ENCODE measurements around the gene SAP30BP. TPM values are rescaled to one million over a fixed set of nuclear protein-coding genes. Genes with fewer than 3 reads are reported as not detected.
A peak's percentile ranks its signal among the peaks of the same experiment; 100 is the strongest.

Gene SAP30BP
- total RNA-seq, 2 experiments from 2014 or later, result 112 to 113 TPM

DNA sequence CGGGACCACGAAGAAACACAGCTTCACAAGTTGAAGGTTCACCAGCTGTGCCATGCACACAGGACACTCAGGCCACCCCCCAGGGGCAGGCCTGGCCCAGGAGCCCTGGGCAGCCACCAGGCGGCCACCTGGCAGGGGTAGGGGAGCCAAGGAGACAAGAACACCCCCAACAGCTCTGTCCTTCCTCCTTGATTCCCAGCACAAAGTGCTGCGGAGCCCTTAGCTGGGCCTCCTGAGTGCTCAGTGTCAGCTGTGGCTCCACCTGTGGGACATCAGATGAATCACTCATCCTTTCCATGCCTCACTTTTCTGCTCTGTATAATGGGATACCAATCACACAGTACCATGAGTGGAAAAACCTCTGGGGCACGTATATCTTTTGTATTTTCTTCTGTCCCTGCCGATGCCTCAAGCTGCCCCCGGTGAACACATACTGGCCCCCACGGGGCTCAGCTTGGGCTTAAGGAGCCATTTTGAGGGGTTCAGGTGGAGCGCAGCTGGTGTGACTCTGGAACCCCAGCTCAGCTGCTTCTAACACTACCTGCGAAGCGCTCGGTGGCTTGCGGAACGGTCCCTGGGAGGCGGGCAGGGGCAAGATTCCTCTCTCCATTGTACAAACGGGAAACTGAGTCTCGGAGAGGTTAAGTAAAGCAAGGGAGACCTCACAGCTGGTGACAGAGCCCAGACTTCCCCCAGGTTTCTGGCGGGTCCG, 85.8 kb downstream of the SAP30BP start:
- Mint-ChIP-seq H3K4me3 (peak overlapping the region; percentile 54), H3K27me3 (no peaks in the 10 kb centered on the region), H3K27ac (no peak overlapping the region), H3K36me3 (no peaks in the 10 kb centered on the region), H3K4me1 (peaks cover 8% of the 10 kb centered on the region), H3K9me3 (no peaks in the 10 kb centered on the region)
- POLR2A ChIA-PET, result interaction anchor here (0.7 to 2.4 kb wide), 31 partner anchors 9 to 492 kb away, joined by 3 to 32 read pairs (median 5); partner anchors contain the start of genes GALK1, GGA3, MRPS7 and RECQL5
- DNase-seq (peak; percentile 41), ATAC-seq (ENCODE audit: low read depth) (no peak)

DNA sequence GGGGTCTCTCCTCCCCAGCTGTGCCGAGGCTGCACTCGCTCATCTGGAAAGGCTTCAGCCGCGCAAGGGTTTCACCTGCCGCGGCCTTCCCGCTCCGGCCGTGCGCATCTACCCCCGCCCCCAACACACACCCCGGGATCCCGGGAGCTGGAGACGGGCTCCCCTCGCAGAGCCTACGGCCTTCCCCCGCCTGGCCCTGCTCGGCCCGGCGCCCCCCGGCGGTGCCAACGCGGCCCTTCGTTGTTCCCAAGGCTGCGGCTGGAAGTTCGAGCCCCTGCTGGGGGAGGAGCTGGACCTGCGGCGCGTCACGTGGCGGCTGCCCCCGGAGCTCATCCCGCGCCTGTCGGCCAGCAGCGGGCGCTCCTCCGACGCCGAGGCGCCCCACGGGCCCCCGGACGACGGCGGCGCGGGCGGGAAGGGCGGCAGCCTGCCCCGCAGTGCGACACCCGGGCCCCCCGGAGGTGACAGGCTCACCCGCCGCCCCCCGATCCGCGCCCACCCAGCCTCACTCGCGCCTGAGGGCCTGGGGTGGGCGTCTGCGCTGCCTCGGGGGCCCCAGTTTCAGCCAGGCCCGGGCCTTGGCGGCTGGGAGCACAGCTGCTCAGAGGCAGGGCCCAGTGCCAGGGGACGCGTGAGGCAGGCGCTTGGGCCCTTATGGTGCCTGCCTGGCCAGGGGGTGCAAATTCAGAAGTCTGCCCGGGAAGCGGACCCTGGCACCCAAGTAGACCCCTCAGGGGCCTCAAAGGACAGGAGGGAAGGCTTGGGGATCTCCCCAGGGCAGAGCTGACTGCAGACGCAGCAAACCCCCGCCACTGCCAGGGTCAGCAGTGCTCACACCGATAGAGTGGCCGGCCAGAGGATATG, 86.6 kb downstream of the SAP30BP start:
- peak overlapping the region; percentile 54 for H3K4me3 Mint-ChIP-seq
- POLR2A ChIA-PET, result interaction anchor here (0.7 to 2.4 kb wide), 33 partner anchors 8 to 492 kb away, joined by 3 to 32 read pairs (median 5); partner anchors contain the start of genes GALK1, GGA3, MRPS7 and RECQL5
- DNase-seq, result peak; percentile 89
- ATAC-seq (ENCODE audit: low read depth), result peak; percentile 81
- H3K27me3 Mint-ChIP-seq, result no peaks in the 10 kb centered on the region
- H3K27ac Mint-ChIP-seq, result no peak overlapping the region
- H3K36me3 Mint-ChIP-seq, result no peaks in the 10 kb centered on the region
- H3K9me3 Mint-ChIP-seq, result no peaks in the 10 kb centered on the region
- H3K4me1 Mint-ChIP-seq, result peaks cover 8% of the 10 kb centered on the region

DNA sequence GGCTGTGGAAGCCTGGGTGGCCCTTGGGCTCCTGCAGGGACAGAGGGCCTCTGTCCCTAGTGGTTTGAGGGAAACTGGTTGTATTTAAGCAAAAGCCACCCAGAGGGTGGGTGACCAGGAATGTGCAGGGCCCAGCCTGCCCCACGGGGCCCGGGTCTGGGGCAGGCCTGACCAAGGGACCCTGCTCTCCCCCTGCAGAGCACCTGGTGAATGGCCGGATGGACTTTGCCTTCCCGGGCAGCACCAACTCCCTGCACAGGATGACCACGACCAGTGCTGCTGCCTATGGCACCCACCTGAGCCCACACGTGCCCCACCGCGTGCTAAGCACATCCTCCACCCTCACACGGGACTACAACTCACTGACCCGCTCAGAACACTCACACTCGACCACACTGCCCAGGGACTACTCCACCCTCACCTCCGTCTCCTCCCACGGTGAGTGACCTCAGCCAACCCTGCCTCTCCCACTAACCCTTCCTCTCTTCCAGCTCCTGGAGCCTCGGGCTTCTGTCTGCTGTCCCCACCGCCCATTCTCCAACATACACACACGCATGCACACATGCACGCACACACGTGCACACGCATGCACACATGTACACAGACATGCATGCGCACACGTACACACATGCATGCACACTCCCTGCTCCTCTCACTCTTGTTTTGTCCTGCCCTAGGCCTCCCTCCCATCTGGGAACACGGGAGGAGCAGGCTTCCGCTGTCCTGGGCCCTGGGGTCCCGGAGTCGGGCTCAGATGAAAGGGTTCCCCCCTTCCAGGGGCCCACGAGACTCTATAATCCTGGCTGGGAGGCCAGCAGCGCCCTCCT, 87.5 kb downstream of the SAP30BP start:
- Mint-ChIP-seq H3K27ac (peak overlapping the region; percentile 68), H3K27me3 (no peaks in the 10 kb centered on the region), H3K4me1 (peaks cover 7% of the 10 kb centered on the region), H3K4me3 (peak overlapping the region; percentile 64), H3K36me3 (peaks cover 2% of the 10 kb centered on the region), H3K9me3 (no peaks in the 10 kb centered on the region)
- ATAC-seq (ENCODE audit: low read depth) (no peak), DNase-seq (no peak)
- POLR2A ChIA-PET, result interaction anchor here (0.6 to 2.4 kb wide), 12 partner anchors 10 to 171 kb away, joined by 4 to 32 read pairs (median 6); partner anchors contain the start of genes GALK1 and UNC13D

DNA sequence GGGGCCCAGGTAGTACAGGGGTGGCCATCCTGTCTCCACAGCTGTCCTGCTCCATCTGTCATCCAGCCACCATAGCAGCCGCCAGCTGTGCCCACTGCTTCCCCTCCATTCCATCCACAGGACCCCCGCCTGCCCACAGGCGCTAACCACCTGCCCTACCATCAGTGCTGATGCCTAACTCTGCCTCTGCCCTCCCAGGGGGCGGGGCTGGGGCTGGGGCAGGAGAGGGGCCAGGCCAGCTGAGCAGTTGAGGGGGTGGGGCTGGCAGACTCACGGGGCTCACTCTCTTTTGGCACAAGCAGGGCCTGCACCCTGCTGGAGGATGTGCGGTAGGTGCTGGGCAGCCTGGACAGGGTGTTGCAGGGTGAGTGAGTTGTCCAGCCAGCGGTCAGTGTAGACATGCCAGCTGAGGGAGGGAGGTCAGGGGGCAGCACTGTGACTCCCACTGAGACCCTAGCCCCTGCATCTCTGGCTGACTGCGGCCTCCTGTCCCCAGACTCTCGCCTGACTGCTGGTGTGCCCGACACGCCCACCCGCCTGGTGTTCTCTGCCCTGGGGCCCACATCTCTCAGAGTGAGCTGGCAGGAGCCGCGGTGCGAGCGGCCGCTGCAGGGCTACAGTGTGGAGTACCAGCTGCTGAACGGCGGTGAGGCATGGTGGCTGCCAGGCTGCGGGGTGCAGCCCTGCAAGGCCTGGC, 88.2 kb downstream of the SAP30BP start:
- H3K9me3 Mint-ChIP-seq, result no peaks in the 10 kb centered on the region
- ATAC-seq (ENCODE audit: low read depth), result no peak
- H3K36me3 Mint-ChIP-seq, result peaks cover 2% of the 10 kb centered on the region
- peak overlapping the region; percentile 64 for H3K4me3 Mint-ChIP-seq
- peaks cover 5% of the 10 kb centered on the region for H3K4me1 Mint-ChIP-seq
- POLR2A ChIA-PET, result interaction anchor here (0.6 to 2.4 kb wide), 4 partner anchors 25 to 172 kb away, joined by 4 to 6 read pairs (median 4); no protein-coding TSS in a partner anchor
- H3K27ac Mint-ChIP-seq, result peak overlapping the region; percentile 68
- DNase-seq, result peak; percentile 36
- no peaks in the 10 kb centered on the region for H3K27me3 Mint-ChIP-seq

DNA sequence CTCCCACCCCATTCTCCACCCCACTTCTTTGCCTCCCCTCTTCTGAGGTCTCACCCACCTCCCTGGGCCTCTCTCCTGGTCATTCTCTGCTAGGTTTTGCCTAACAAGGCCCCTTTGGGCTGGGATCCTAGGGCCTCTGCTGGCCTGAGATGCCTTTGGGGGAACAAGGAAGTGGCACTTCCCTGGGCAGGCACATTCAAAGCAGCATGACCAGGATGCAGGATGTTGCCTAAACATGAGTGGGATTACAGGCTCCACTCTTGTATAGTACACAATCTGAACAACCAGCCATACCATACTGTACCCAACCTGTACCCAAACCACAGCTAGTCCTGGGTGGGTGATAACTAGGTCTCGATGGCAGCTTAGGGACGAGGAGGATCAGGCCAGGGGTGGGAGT, 88.9 kb downstream of the SAP30BP start:
- POLR2A ChIA-PET, result interaction anchor here (2.1 kb wide), 1 partner anchor 24 kb away, joined by 5 read pairs; no protein-coding TSS in a partner anchor
- H3K4me3 Mint-ChIP-seq, result no peak overlapping the region

DNA sequence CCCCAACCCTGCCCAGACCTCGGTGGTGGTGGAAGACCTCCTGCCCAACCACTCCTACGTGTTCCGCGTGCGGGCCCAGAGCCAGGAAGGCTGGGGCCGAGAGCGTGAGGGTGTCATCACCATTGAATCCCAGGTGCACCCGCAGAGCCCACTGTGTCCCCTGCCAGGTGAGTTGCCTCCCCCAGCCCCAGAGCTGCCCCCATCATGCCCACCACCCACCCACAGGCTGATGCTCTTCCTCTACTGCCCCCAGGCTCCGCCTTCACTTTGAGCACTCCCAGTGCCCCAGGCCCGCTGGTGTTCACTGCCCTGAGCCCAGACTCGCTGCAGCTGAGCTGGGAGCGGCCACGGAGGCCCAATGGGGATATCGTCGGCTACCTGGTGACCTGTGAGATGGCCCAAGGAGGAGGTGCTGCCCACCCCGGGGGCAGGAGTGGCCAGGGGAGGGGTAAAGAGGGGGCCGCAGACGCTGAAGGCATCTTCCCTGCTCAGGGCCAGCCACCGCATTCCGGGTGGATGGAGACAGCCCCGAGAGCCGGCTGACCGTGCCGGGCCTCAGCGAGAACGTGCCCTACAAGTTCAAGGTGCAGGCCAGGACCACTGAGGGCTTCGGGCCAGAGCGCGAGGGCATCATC, 89.4 kb downstream of the SAP30BP start:
- ATAC-seq (ENCODE audit: low read depth) (no peak), DNase-seq (no peak)
- H3K36me3 Mint-ChIP-seq, result peaks cover 2% of the 10 kb centered on the region
- H3K4me1 Mint-ChIP-seq, result peaks cover 5% of the 10 kb centered on the region
- POLR2A ChIA-PET, result interaction anchor here (2.1 kb wide), 1 partner anchor 23 kb away, joined by 5 read pairs; no protein-coding TSS in a partner anchor
- H3K27me3 Mint-ChIP-seq, result no peaks in the 10 kb centered on the region
- H3K9me3 Mint-ChIP-seq, result no peaks in the 10 kb centered on the region
- no peak overlapping the region for H3K4me3 Mint-ChIP-seq
- no peak overlapping the region for H3K27ac Mint-ChIP-seq

More for the DNA sequence above, 88.9 kb downstream of the SAP30BP start:
- Mint-ChIP-seq H3K36me3 (peaks cover 2% of the 10 kb centered on the region), H3K27ac (peak overlapping the region; percentile 51), H3K9me3 (no peaks in the 10 kb centered on the region), H3K27me3 (no peaks in the 10 kb centered on the region), H3K4me1 (peaks cover 5% of the 10 kb centered on the region)
- DNase-seq (no peak), ATAC-seq (ENCODE audit: low read depth) (no peak)

DNA sequence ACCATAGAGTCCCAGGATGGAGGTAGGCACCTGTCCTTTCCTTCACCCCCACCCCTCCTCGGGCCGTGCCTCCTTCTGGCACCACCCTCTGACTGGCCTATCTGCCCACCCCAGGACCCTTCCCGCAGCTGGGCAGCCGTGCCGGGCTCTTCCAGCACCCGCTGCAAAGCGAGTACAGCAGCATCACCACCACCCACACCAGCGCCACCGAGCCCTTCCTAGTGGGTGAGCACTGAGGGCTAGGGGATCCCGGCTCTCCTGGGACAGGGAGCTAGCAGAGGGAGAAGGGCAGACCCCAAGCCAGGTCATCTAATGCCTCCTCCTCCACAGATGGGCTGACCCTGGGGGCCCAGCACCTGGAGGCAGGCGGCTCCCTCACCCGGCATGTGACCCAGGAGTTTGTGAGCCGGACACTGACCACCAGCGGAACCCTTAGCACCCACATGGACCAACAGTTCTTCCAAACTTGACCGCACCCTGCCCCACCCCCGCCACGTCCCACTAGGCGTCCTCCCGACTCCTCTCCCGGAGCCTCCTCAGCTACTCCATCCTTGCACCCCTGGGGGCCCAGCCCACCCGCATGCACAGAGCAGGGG, 90.0 kb downstream of the SAP30BP start:
- H3K9me3 Mint-ChIP-seq, result no peaks in the 10 kb centered on the region
- H3K4me1 Mint-ChIP-seq, result peaks cover 5% of the 10 kb centered on the region
- ATAC-seq (ENCODE audit: low read depth) (no peak), DNase-seq (no peak)
- H3K27me3 Mint-ChIP-seq, result no peaks in the 10 kb centered on the region
- no peak overlapping the region for H3K4me3 Mint-ChIP-seq
- H3K27ac Mint-ChIP-seq, result no peak overlapping the region
- peaks cover 2% of the 10 kb centered on the region for H3K36me3 Mint-ChIP-seq
- POLR2A ChIA-PET, result interaction anchor here (0.7 to 2.1 kb wide), 2 partner anchors 19 to 23 kb away, joined by 3 to 5 read pairs; no protein-coding TSS in a partner anchor

Other genes starting within 250 kb of the SAP30BP start
- 100 to 1,000 TPM; 112 to 115 TPM for gene TMEM94, start 210.7 kb upstream of the SAP30BP start, total RNA-seq
- gene CASKIN2, start 151.8 kb upstream of the SAP30BP start, total RNA-seq, result 1 to 10 TPM in 1 of 2 experiments, under 1 TPM in 1; 0.72 to 2.3 TPM
- 10 to 100 TPM; 75.2 to 76.0 TPM for gene TSEN54, start 150.8 kb upstream of the SAP30BP start, total RNA-seq
- 10 to 100 TPM; 36.9 to 37.2 TPM for gene LLGL2, start 141.6 kb upstream of the SAP30BP start, total RNA-seq
- 100 to 1,000 TPM; 120 to 125 TPM for gene MYO15B, start 79.5 kb upstream of the SAP30BP start, total RNA-seq
- gene SMIM5, start 33.9 kb upstream of the SAP30BP start, total RNA-seq, result under 1 TPM; 0.26 to 0.42 TPM
- gene RECQL5, start 184 bp upstream of the SAP30BP start, total RNA-seq, result 10 to 100 TPM; 49.8 to 50.8 TPM
- 1 to 10 TPM; 1.0 to 1.4 TPM for gene ITGB4, start 54.1 kb downstream of the SAP30BP start, total RNA-seq
- 10 to 100 TPM; 50.4 to 53.0 TPM for gene GALK1, start 97.9 kb downstream of the SAP30BP start, total RNA-seq
- 10 to 100 TPM; 37.4 to 39.8 TPM for gene UNK, start 117.5 kb downstream of the SAP30BP start, total RNA-seq
- 100 to 1,000 TPM; 221 to 222 TPM for gene UNC13D, start 177.1 kb downstream of the SAP30BP start, total RNA-seq
- gene WBP2, start 188.0 kb downstream of the SAP30BP start, total RNA-seq, result 100 to 1,000 TPM; 107 TPM
- gene TRIM47, start 211.2 kb downstream of the SAP30BP start, total RNA-seq, result 10 to 100 TPM; 23.2 to 27.9 TPM
- gene TRIM65, start 229.6 kb downstream of the SAP30BP start, total RNA-seq, result 10 to 100 TPM; 35.3 to 36.3 TPM
- 100 to 1,000 TPM; 111 to 119 TPM for gene MRPL38, start 237.5 kb downstream of the SAP30BP start, total RNA-seq

All from activated naive CD8-positive, alpha-beta T cell treated with anti-CD3 and anti-CD28 coated beads, Interleukin-2, amount 10 ng/mL, durations not matched to agents 7 days and 5 days (primary cell).